LNCAP (cell line): Measurements from ENCODE around the gene TTLL11.

ENCODE experiments used
- CTCF ChIP-seq: fragments of 450-650 bp; IDR thresholded peaks from 2 replicates; pipeline ENCODE4 v1.5.1; 2017; ENCODE audit warnings: mild to moderate bottlenecking

The TTLL11 gene

GRCh38 chr9:122036988-122037387, 56.1 kb downstream of the TTLL11 start:
- no peak for TF ChIP-seq CTCF

GRCh38 chr9:122036408-122036807, 56.7 kb downstream of the TTLL11 start:
- no peak for TF ChIP-seq CTCF

- no peak for TF ChIP-seq CTCF
These were observed 59.2 kb downstream of the TTLL11 start for GRCh38 chr9:122033775-122034373.

- no peak for TF ChIP-seq CTCF
These were observed 60.8 kb downstream of the TTLL11 start for GRCh38 chr9:122032346-122032745.

- TF ChIP-seq CTCF = no peak
These were observed 61.3 kb downstream of the TTLL11 start for GRCh38 chr9:122031776-122032175.

GRCh38 chr9:122031157-122031556, 62.0 kb downstream of the TTLL11 start:
- TF ChIP-seq CTCF = no peak

GRCh38 chr9:122030357-122030756, 62.8 kb downstream of the TTLL11 start:
- TF ChIP-seq CTCF = no peak

GRCh38 chr9:122029898-122030297, 63.2 kb downstream of the TTLL11 start:
- TF ChIP-seq CTCF = no peak
